ENCODE measurements around the gene TRAK2.
"Not testable (repeated sequence)": the region's sequence is repeated elsewhere in the genome, so short reads cannot be mapped to it uniquely, and the experiment has no call there.

Gene TRAK2

DNA sequence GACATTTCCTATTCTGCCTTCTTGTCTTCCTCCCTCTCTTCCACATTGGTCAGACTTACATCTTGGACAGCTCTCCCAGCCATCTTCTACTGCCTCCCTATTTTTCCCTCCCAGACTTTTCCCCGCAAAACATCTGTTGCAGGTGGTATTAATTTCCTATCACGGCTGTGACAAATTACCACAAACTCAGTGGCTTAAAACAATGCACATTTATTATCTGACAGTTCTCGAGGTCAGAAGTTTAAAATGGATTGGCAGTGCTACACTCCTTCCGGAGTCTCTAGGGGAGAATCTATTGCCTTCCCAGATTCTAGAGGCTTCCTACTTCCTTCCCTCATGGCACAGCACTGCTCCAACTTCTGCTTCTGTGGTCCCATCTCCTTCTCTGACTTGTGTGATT lies 33.5 kb upstream of the TRAK2 start:
- H3K14ac ChIP-seq (ENCODE audit: low read length) = no peak overlapping the region
- H3K4me1 ChIP-seq (ENCODE audit: control insufficient read depth in 1 of 2, insufficient read depth in 2 of 2, low read length in 2 of 2) = no peaks in the 10 kb centered on the region
- H3K4ac ChIP-seq (ENCODE audit: low read depth, low read length) = no peak overlapping the region
- no peak overlapping the region for H3K27ac ChIP-seq (ENCODE audit: low read depth, low read length)
- H3K36me3 ChIP-seq (ENCODE audit: control insufficient read depth in 1 of 2, insufficient read depth in 2 of 2, low read length in 2 of 2) = peaks cover 0 to 3% of the 10 kb centered on the region in 2 experiments
- no peak overlapping the region for H3K4me2 ChIP-seq (ENCODE audit: low read length)
- H3K23ac ChIP-seq (ENCODE audit: low read length) = no peak overlapping the region
- H3K9me3 ChIP-seq (ENCODE audit: insufficient read depth, low read depth, low read length) = no peaks in the 10 kb centered on the region
- no peak overlapping the region for H2BK12ac ChIP-seq (ENCODE audit: low read length)
- DNase-seq = no peak
- H2AFZ ChIP-seq (ENCODE audit: insufficient read depth, low read length, poor library complexity) = no peak overlapping the region
- H2BK120ac ChIP-seq (ENCODE audit: insufficient read depth, low read length, poor library complexity) = no peak overlapping the region
- H3K79me2 ChIP-seq (ENCODE audit: control insufficient read depth, insufficient read depth, low read length, poor library complexity) = no peaks in the 10 kb centered on the region
- H3K4me3 ChIP-seq (ENCODE audit: low read depth, low read length) = no peak overlapping the region
- H3K79me1 ChIP-seq (ENCODE audit: low read length) = no peaks in the 10 kb centered on the region
- no peak overlapping the region for H4K12ac ChIP-seq (ENCODE audit: low read depth, low read length)
- H4K8ac ChIP-seq (ENCODE audit: low read depth, low read length) = no peak overlapping the region
- WGBS (ENCODE audit: extremely low coverage, insufficient coverage, insufficient read length) = no CpG with 5 or more reads among the region's 4 CpGs
- no peaks in the 10 kb centered on the region for H3K27me3 ChIP-seq (ENCODE audit: insufficient read depth, low read length)
- H2BK5ac ChIP-seq (ENCODE audit: low read depth, low read length, poor library complexity) = no peak overlapping the region
- H4K91ac ChIP-seq (ENCODE audit: low read depth, low read length) = no peak overlapping the region
- H3K18ac ChIP-seq (ENCODE audit: low read length) = no peak overlapping the region
- no peak overlapping the region for H3K9ac ChIP-seq (ENCODE audit: low read length)
- H2AK5ac ChIP-seq (ENCODE audit: low read length) = no peak overlapping the region

DNA sequence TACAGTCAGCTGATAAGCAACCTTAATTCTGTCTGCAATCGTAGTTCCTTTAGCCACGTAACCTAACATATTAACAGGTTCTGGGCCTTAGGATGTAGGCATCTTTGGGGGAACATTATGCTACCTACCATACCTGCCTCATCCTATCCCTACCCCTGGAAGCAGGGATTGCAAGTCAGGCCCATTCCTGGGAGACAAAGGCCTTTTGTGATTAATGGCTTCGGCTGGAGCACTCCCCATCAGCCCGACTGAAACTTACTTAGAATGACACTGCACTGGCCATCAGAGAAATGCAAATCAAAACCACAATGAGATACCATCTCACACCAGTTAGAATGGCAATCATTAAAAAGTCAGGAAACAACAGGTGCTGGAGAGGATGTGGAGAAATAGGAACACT lies 32.5 kb upstream of the TRAK2 start:
- H3K9me3 ChIP-seq (ENCODE audit: insufficient read depth, low read depth, low read length); H3K79me2 ChIP-seq (ENCODE audit: control insufficient read depth, insufficient read depth, low read length, poor library complexity); DNase-seq; H4K91ac ChIP-seq (ENCODE audit: low read depth, low read length); H3K79me1 ChIP-seq (ENCODE audit: low read length); H3K4me2 ChIP-seq (ENCODE audit: low read length); H3K36me3 ChIP-seq (ENCODE audit: control insufficient read depth in 1 of 2, insufficient read depth in 2 of 2, low read length in 2 of 2); H3K23ac ChIP-seq (ENCODE audit: low read length); H2BK12ac ChIP-seq (ENCODE audit: low read length); H3K18ac ChIP-seq (ENCODE audit: low read length); H2AFZ ChIP-seq (ENCODE audit: insufficient read depth, low read length, poor library complexity); H3K27me3 ChIP-seq (ENCODE audit: insufficient read depth, low read length); H4K8ac ChIP-seq (ENCODE audit: low read depth, low read length); H3K9ac ChIP-seq (ENCODE audit: low read length); H2BK120ac ChIP-seq (ENCODE audit: insufficient read depth, low read length, poor library complexity); H3K4ac ChIP-seq (ENCODE audit: low read depth, low read length); H2AK5ac ChIP-seq (ENCODE audit: low read length); H3K4me3 ChIP-seq (ENCODE audit: low read depth, low read length); H3K27ac ChIP-seq (ENCODE audit: low read depth, low read length); H3K4me1 ChIP-seq (ENCODE audit: control insufficient read depth in 1 of 2, insufficient read depth in 2 of 2, low read length in 2 of 2); H2BK5ac ChIP-seq (ENCODE audit: low read depth, low read length, poor library complexity); H4K12ac ChIP-seq (ENCODE audit: low read depth, low read length); H3K14ac ChIP-seq (ENCODE audit: low read length): not testable (repeated sequence)
- no CpG with 5 or more reads among the region's 4 CpGs for WGBS (ENCODE audit: extremely low coverage, insufficient coverage, insufficient read length)

DNA sequence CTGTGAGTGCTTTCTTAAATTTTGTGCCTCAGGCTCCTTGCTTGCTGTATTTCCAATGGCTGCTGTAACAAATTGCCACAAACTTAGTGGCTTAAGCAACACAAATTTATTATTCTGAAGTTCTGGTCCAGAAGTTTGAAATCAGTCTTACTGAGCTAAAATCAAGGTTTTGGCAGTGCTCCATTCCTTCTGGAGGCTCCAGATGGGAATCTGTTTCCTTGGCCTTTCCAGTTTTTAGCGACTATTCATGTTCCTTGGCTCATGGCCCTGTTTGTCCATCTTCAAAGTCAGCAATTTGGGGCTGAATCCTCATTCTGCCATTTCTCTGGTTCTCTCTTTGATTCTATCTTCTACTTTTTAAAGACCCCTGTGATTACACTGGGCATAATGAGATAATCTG lies 32.1 kb upstream of the TRAK2 start:
- Histone ChIP-seq H2AK5ac (ENCODE audit: low read length) (no peak overlapping the region), H3K27ac (ENCODE audit: low read depth, low read length) (no peak overlapping the region), H3K4ac (ENCODE audit: low read depth, low read length) (no peak overlapping the region), H4K91ac (ENCODE audit: low read depth, low read length) (no peak overlapping the region), H2BK12ac (ENCODE audit: low read length) (no peak overlapping the region), H3K27me3 (ENCODE audit: insufficient read depth, low read length) (no peaks in the 10 kb centered on the region), H3K79me2 (ENCODE audit: control insufficient read depth, insufficient read depth, low read length, poor library complexity) (no peaks in the 10 kb centered on the region), H4K8ac (ENCODE audit: low read depth, low read length) (no peak overlapping the region), H3K4me3 (ENCODE audit: low read depth, low read length) (no peak overlapping the region), H3K79me1 (ENCODE audit: low read length) (no peaks in the 10 kb centered on the region), H4K12ac (ENCODE audit: low read depth, low read length) (no peak overlapping the region), H3K18ac (ENCODE audit: low read length) (no peak overlapping the region), H3K4me2 (ENCODE audit: low read length) (no peak overlapping the region), H3K4me1 (ENCODE audit: control insufficient read depth in 1 of 2, insufficient read depth in 2 of 2, low read length in 2 of 2) (no peaks in the 10 kb centered on the region), H3K23ac (ENCODE audit: low read length) (no peak overlapping the region), H3K9ac (ENCODE audit: low read length) (no peak overlapping the region), H2AFZ (ENCODE audit: insufficient read depth, low read length, poor library complexity) (no peak overlapping the region), H3K36me3 (ENCODE audit: control insufficient read depth in 1 of 2, insufficient read depth in 2 of 2, low read length in 2 of 2) (peaks cover 2 to 3% of the 10 kb centered on the region in 2 experiments), H3K14ac (ENCODE audit: low read length) (no peak overlapping the region), H3K9me3 (ENCODE audit: insufficient read depth, low read depth, low read length) (no peaks in the 10 kb centered on the region), H2BK5ac (ENCODE audit: low read depth, low read length, poor library complexity) (no peak overlapping the region), H2BK120ac (ENCODE audit: insufficient read depth, low read length, poor library complexity) (no peak overlapping the region)
- DNase-seq = no peak
- WGBS (ENCODE audit: extremely low coverage, insufficient coverage, insufficient read length) = no CpG with 5 or more reads among the region's 1 CpG

DNA sequence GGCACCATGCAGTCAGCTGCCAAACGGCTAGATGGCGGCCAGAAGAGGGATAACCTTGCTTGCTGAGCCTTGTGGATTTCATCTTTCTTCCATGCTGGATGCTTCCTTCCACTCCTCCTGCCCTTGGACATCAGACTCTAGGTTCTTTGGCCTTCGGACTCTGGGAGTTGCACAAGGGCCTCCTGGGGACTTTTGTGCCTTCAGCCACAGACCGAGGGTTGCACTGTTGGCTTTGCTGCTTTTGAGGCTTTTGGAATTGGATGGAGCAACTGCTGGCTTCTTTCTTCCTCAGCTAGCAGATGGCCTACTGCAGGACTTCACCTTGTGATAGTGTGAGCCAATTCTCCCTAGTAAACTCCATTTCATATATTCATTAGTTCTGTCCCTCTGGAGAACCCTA lies 31.3 kb upstream of the TRAK2 start:
- H3K79me1 ChIP-seq (ENCODE audit: low read length) = no peaks in the 10 kb centered on the region
- H2BK12ac ChIP-seq (ENCODE audit: low read length) = no peak overlapping the region
- H3K18ac ChIP-seq (ENCODE audit: low read length) = no peak overlapping the region
- H3K79me2 ChIP-seq (ENCODE audit: control insufficient read depth, insufficient read depth, low read length, poor library complexity) = no peaks in the 10 kb centered on the region
- H3K27ac ChIP-seq (ENCODE audit: low read depth, low read length) = no peak overlapping the region
- H3K14ac ChIP-seq (ENCODE audit: low read length) = no peak overlapping the region
- no peak overlapping the region for H3K4me2 ChIP-seq (ENCODE audit: low read length)
- no peak overlapping the region for H2AFZ ChIP-seq (ENCODE audit: insufficient read depth, low read length, poor library complexity)
- H3K27me3 ChIP-seq (ENCODE audit: insufficient read depth, low read length) = no peaks in the 10 kb centered on the region
- no peak overlapping the region for H3K23ac ChIP-seq (ENCODE audit: low read length)
- DNase-seq = no peak
- no peak overlapping the region for H2BK120ac ChIP-seq (ENCODE audit: insufficient read depth, low read length, poor library complexity)
- no peak overlapping the region for H4K12ac ChIP-seq (ENCODE audit: low read depth, low read length)
- WGBS (ENCODE audit: extremely low coverage, insufficient coverage, insufficient read length) = no CpG with 5 or more reads among the region's 4 CpGs
- H2AK5ac ChIP-seq (ENCODE audit: low read length) = no peak overlapping the region
- H3K36me3 ChIP-seq (ENCODE audit: control insufficient read depth in 1 of 2, insufficient read depth in 2 of 2, low read length in 2 of 2) = peaks cover 2 to 3% of the 10 kb centered on the region in 2 experiments
- no peak overlapping the region for H3K4ac ChIP-seq (ENCODE audit: low read depth, low read length)
- no peaks in the 10 kb centered on the region for H3K4me1 ChIP-seq (ENCODE audit: control insufficient read depth in 1 of 2, insufficient read depth in 2 of 2, low read length in 2 of 2)
- H4K8ac ChIP-seq (ENCODE audit: low read depth, low read length) = no peak overlapping the region
- H2BK5ac ChIP-seq (ENCODE audit: low read depth, low read length, poor library complexity) = no peak overlapping the region
- no peak overlapping the region for H3K9ac ChIP-seq (ENCODE audit: low read length)
- no peak overlapping the region for H3K4me3 ChIP-seq (ENCODE audit: low read depth, low read length)
- H3K9me3 ChIP-seq (ENCODE audit: insufficient read depth, low read depth, low read length) = no peaks in the 10 kb centered on the region
- H4K91ac ChIP-seq (ENCODE audit: low read depth, low read length) = no peak overlapping the region
